Large intestine (tissue), 3 donors: ENCODE results near the gene PPP4R4. TPM values are rescaled to one million over a fixed set of nuclear protein-coding genes. Genes with fewer than 3 reads are reported as not detected.

Experiments used
- DNase-seq, 2 donors: peaks; one replicate each; pipeline versions ENCODE4 v3.0.0 to v3.0.0-alpha.2; 2013
- H3K27ac ChIP-seq: one replicate; pipeline ENCODE4 v1.5.1; 2013; ENCODE audit warnings: low read length
- H3K27me3 ChIP-seq: 2 replicates; pipeline ENCODE4 v1.6.1; 2013; ENCODE audit warnings: low read length; ENCODE audit not compliant: control insufficient read depth, insufficient read depth
- H3K36me3 ChIP-seq: 2 replicates; pipeline ENCODE4 v1.6.1; 2013; ENCODE audit warnings: low read length; ENCODE audit not compliant: control insufficient read depth, insufficient read depth
- H3K4me1 ChIP-seq: one replicate; pipeline ENCODE4 v1.6.1; 2013; ENCODE audit warnings: low read length; ENCODE audit not compliant: control insufficient read depth, insufficient read depth
- H3K4me3 ChIP-seq: one replicate; pipeline ENCODE4 v1.5.1; 2013; ENCODE audit warnings: low read length
- H3K9me3 ChIP-seq: one replicate; pipeline ENCODE4 v1.6.1; 2013; ENCODE audit warnings: mild to moderate bottlenecking, low read depth, low read length, moderate library complexity; ENCODE audit not compliant: control insufficient read depth
- WGBS: methylation state at CpG from one replicate; pipeline ENCODE4 v1.1.5; 2013; ENCODE audit warnings: low lambda C conversion rate; ENCODE audit not compliant: insufficient coverage; 5-methylcytosine and 5-hydroxymethylcytosine counted together
- polyA plus RNA-seq: library from polyadenylated mRNA; unstranded; fragments of 120-200 nt; gene quantifications from one replicate; pipeline ENCODE4 v1.2.1, GENCODE V29; 2013

Gene PPP4R4
- polyA plus RNA-seq, 1 donor, result 0.16 TPM

- Histone ChIP-seq H3K27ac (no peak overlapping the region), H3K4me3 (no peak overlapping the region), H3K36me3 (no peaks in the 10 kb centered on the region), H3K4me1 (peaks cover 12% of the 10 kb centered on the region), H3K9me3 (no peaks in the 10 kb centered on the region), H3K27me3 (peaks cover 48% of the 10 kb centered on the region)
- DNase-seq, result no peak
- 73% methylated on average over 3 of the region's 3 CpGs for WGBS
Observed at GRCh38 chr14:94176808-94177207, 2.7 kb downstream of the PPP4R4 start.

- H3K27ac ChIP-seq, result no peak overlapping the region
- H3K4me3 ChIP-seq, result no peak overlapping the region
- H3K4me1 ChIP-seq, result peaks cover 12% of the 10 kb centered on the region
- WGBS, result 100% methylated on average over 1 of the region's 1 CpG
- DNase-seq, result no peak
- no peaks in the 10 kb centered on the region for H3K36me3 ChIP-seq
- peaks cover 40% of the 10 kb centered on the region for H3K27me3 ChIP-seq
- no peaks in the 10 kb centered on the region for H3K9me3 ChIP-seq
Observed at GRCh38 chr14:94177806-94178205, 3.7 kb downstream of the PPP4R4 start.

- Histone ChIP-seq H3K36me3 (no peaks in the 10 kb centered on the region), H3K4me1 (peaks cover 7% of the 10 kb centered on the region), H3K4me3 (no peak overlapping the region), H3K9me3 (no peaks in the 10 kb centered on the region), H3K27me3 (peaks cover 31% of the 10 kb centered on the region), H3K27ac (no peak overlapping the region)
- WGBS, result 90% methylated on average over 2 of the region's 2 CpGs
- DNase-seq, result no peak
Observed at GRCh38 chr14:94179244-94179643, 5.1 kb downstream of the PPP4R4 start.

GRCh38 chr14:94180655-94181271 is 6.6 kb downstream of the PPP4R4 start:
- 33% methylated on average over 2 of the region's 4 CpGs for WGBS
- Histone ChIP-seq H3K4me1 (no peaks in the 10 kb centered on the region), H3K27ac (no peak overlapping the region), H3K9me3 (no peaks in the 10 kb centered on the region), H3K27me3 (peaks cover 16% of the 10 kb centered on the region), H3K36me3 (no peaks in the 10 kb centered on the region), H3K4me3 (no peak overlapping the region)
- peak in 1 of 2 donors; percentile 48 for DNase-seq

GRCh38 chr14:94181835-94182234 is 7.7 kb downstream of the PPP4R4 start:
- Histone ChIP-seq H3K9me3 (no peaks in the 10 kb centered on the region), H3K36me3 (no peaks in the 10 kb centered on the region), H3K4me3 (no peak overlapping the region), H3K27me3 (peaks cover 7% of the 10 kb centered on the region), H3K4me1 (no peaks in the 10 kb centered on the region), H3K27ac (no peak overlapping the region)
- WGBS, result no CpG with 5 or more reads among the region's 2 CpGs
- DNase-seq, result no peak

- no peaks in the 10 kb centered on the region for H3K4me1 ChIP-seq
- no peaks in the 10 kb centered on the region for H3K27me3 ChIP-seq
- H3K9me3 ChIP-seq, result no peaks in the 10 kb centered on the region
- WGBS, result 80% methylated on average over 1 of the region's 1 CpG
- no peaks in the 10 kb centered on the region for H3K36me3 ChIP-seq
- no peak for DNase-seq
- no peak overlapping the region for H3K4me3 ChIP-seq
- H3K27ac ChIP-seq, result no peak overlapping the region
Observed at GRCh38 chr14:94192536-94192935, 18.4 kb downstream of the PPP4R4 start.

GRCh38 chr14:94193776-94194175 is 19.7 kb downstream of the PPP4R4 start:
- no CpG with 5 or more reads among the region's 1 CpG for WGBS
- no peaks in the 10 kb centered on the region for H3K9me3 ChIP-seq
- no peak overlapping the region for H3K27ac ChIP-seq
- no peaks in the 10 kb centered on the region for H3K36me3 ChIP-seq
- no peak overlapping the region for H3K4me3 ChIP-seq
- DNase-seq, result no peak
- no peaks in the 10 kb centered on the region for H3K27me3 ChIP-seq
- no peaks in the 10 kb centered on the region for H3K4me1 ChIP-seq

- H3K4me1 ChIP-seq, result no peaks in the 10 kb centered on the region
- no peak overlapping the region for H3K4me3 ChIP-seq
- WGBS, result no CpG with 5 or more reads among the region's 2 CpGs
- H3K27ac ChIP-seq, result no peak overlapping the region
- no peaks in the 10 kb centered on the region for H3K36me3 ChIP-seq
- no peaks in the 10 kb centered on the region for H3K27me3 ChIP-seq
- no peaks in the 10 kb centered on the region for H3K9me3 ChIP-seq
- no peak for DNase-seq
Observed at GRCh38 chr14:94196057-94196456, 21.9 kb downstream of the PPP4R4 start.

GRCh38 chr14:94203473-94204210 is 29.5 kb downstream of the PPP4R4 start:
- no peak overlapping the region for H3K4me3 ChIP-seq
- H3K4me1 ChIP-seq, result no peaks in the 10 kb centered on the region
- H3K36me3 ChIP-seq, result no peaks in the 10 kb centered on the region
- 76% methylated on average over 2 of the region's 2 CpGs for WGBS
- no peak for DNase-seq
- H3K27me3 ChIP-seq, result no peaks in the 10 kb centered on the region
- no peaks in the 10 kb centered on the region for H3K9me3 ChIP-seq
- no peak overlapping the region for H3K27ac ChIP-seq

- 100% methylated on average over 1 of the region's 1 CpG for WGBS
- DNase-seq, result no peak
- Histone ChIP-seq H3K27ac (no peak overlapping the region), H3K9me3 (no peaks in the 10 kb centered on the region), H3K36me3 (no peaks in the 10 kb centered on the region), H3K4me3 (no peak overlapping the region), H3K4me1 (no peaks in the 10 kb centered on the region), H3K27me3 (no peaks in the 10 kb centered on the region)
Observed at GRCh38 chr14:94213021-94213420, 38.9 kb downstream of the PPP4R4 start.

GRCh38 chr14:94213741-94214140 is 39.6 kb downstream of the PPP4R4 start:
- Histone ChIP-seq H3K4me3 (no peak overlapping the region), H3K4me1 (no peaks in the 10 kb centered on the region), H3K36me3 (no peaks in the 10 kb centered on the region), H3K27me3 (no peaks in the 10 kb centered on the region), H3K9me3 (peaks cover 3% of the 10 kb centered on the region), H3K27ac (no peak overlapping the region)
- WGBS, result 100% methylated on average over 1 of the region's 2 CpGs
- no peak for DNase-seq
